Umbilical cord (tissue), 2 donors: ENCODE measurements around the gene CNNM3. TPM values are rescaled to one million over a fixed set of nuclear protein-coding genes. Genes with fewer than 3 reads are reported as not detected.
"Not testable (repeated sequence)": the region's sequence is repeated elsewhere in the genome, so short reads cannot be mapped to it uniquely, and the experiment has no call there.

Experiments used
- DNase-seq: peaks from one replicate; pipeline ENCODE4 v3.0.0-alpha.2; 2015; ENCODE audit warnings: low spot score
- total RNA-seq: library from RNA; depleted of rRNA; stranded (reverse); fragments of >200 nt; gene quantifications from one replicate; pipeline ENCODE4 v1.2.3, GENCODE V29; 2014; ENCODE audit warnings: low replicate concordance; ENCODE audit not compliant: insufficient read depth

CNNM3 gene
- total RNA-seq, 1 donor from 2014 or later, result 7.7 TPM

DNA sequence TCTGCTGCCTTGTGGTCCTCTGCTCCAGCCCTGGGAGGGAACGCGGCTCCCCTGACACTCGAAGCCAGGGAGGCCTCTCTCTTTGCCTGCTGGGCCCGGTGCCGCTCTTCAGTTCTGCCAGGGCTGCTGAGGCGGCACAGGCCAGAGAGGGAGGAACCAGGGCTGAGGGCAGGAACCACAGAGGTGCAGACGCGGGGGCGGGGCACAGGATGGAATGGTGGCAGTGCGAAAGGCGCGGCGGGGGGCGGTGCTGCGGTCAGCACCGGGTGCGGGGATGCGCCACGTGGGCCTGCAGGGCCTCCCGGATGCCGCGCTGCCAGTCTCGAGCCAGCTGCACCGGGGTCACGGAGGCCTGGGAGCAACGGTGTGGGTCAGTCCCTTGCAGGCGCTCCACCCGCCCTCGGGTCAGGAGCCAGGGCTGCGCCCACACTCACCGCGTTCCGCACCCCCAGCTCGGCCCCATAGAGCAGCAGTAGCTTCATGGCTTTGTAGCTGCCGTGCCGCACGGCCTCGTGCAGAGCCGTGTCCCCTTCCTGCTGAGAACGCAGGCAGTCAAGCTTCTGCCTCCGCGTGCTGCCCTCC lies 23.3 kb downstream of the CNNM3 start:
- DNase-seq, result no peak

DNA sequence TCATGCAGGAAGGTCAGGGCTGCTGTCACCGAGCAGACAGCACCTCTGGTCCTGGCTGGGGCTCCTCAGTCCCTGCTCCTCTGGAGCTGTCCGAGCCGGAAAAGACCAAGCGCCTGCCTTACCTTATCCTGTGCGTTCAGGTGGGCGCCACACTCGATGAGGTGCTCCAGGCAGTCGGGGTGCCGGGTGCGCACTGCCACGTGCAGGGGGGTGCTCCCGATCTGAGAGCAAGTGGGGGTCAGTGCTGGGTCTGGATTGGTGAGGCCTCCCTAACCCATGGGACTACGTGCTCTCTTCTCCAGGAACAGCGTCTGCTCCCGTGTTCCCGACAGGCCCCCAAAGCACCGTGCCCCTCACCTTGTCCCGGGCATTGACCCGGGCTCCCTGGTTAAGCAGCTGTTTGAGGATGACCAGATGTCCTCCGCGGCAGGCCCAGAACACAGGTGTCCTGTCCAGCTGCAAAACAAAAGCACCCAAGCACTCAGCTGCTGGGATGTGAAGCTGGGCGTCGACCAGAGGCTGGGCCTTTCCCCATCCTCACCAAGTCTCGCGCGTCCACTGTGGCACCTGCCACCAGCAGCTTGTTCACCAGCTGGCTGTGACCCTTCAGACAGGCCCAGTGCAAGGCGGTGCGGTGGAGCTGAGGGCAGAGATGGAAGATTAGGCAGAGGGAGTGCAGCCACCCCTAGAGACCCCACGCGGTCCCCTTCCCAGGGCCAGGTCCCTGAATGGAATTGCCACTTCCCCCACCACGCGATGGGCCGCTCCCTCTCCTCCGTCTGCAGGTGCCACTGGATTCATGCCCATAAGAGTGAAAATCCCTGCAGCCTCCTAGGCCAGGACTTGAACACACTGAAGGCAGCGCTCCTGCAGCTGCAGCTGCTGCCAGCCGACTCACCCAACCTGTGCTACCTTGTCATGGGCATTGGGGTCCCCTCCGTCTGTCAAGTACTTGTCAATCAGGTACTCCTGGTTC lies 24.1 kb downstream of the CNNM3 start:
- DNase-seq, result no peak

DNA sequence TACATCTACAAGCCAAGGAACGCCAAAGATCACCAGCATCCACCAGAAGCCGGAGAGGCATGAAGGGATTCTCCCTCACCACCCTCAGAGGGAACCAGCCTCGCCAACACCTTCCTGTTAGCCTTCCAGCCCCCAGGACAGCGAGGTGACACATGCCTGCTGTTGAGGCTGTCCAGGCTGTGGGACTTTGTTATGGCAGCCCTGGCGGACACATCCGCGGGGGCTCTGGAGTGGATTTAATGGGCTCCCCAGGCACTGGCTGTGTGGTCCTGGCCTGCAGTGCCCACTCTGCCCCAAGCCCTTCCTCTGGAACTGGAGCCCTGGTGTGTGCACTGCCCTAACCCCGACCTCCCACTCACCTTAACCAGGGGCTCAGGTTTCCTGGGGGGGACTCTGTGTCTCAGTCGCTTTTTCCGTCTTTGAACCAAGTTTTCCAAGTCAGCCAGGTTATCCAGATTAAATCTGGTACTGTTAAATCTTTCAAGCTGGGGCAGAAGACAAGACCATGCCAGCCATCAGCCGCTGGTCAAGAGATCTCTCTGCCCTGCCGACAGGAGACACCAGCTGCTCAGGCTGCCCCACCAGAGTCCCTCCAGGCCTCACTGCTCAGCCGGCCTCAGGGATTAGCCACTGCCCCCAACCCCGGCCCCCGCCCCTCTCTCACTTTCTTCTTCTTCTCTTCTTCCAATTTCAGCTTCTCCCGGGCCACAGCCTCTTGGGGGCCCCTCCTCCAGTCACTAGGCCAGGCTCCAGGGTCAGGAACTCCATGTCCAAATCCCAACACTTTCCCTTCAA lies 25.8 kb downstream of the CNNM3 start:
- DNase-seq, result no peak

DNA sequence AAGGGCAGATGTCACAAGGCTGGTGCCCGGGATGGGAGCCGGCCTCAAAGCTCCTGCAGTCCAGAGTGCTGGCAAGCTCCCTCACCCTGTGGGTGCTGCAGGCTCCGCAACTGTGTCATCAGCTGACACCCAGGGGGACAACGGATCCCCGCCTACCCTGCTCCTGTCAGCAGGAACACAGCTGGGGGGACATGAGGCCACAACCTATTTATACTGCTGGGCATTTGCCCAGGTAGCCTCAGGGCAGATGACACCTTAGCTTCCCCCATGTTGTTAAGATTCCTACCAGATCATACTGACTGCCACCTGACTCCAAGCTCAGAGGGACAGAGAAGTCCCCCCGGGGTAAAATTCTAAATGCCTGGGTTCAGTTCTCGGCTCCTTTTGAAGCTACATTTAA lies 26.5 kb downstream of the CNNM3 start:
- no peak for DNase-seq

DNA sequence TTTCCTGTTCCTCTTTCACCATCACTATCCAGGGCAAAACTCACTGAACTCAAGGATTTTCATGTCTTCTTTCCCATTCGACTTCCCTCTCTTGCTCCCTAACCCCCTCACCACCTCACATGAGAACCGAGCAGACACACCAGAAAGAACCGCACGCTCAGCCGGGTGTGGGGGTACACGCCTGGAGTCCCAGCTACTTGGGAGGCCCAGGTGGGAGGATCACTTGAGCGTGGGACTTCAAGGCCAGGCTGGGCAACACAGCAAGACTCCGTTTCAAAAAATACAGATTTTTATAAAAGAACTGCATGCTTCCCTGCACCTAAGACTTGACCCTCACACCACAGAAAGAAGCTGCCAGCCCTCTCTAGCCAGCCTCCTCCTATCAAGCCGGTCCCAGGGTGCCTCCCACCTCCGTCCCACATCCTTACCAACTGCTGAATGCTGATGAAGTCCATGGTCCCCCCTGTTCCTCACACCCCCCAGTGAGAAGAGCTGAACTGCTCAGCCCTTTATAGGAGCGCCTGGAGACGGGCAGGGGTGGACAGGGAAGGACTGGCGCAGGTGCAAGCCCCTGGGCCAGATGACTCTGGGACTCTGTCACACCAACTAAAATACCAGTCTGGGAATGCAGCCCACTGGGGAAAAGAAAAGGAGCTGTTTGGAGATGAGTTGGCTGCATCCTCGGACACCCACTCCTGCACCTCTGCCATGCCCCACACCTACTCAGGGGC lies 27.6 kb downstream of the CNNM3 start, which contains the start of gene ANKRD23:
ANKRD23 (minus strand) TSS at position 484 of the 731 bp plus-strand sequence; CDS start at position 455, 29 bp downstream.
- no peak for DNase-seq

DNA sequence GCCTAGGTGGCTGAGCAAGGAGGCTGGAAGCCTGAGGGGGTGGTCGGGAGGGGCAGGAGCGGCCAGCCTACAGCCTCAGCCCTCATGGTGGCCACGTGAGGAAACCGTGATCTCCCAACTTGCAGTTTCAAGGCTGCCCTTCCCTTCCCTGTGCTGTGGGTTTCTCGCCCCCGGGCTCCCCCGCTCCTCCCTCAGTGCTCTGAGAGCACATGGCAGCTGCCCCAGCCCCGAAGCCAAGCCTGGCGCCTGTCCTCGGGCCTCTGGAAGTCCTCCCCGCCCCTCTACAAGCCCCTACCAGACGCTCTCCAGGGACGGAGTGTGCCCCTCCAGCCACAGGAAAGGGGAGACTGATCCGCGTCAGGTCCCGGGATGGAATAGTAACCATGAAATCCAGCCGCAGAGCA lies 28.3 kb downstream of the CNNM3 start:
- no peak for DNase-seq

DNA sequence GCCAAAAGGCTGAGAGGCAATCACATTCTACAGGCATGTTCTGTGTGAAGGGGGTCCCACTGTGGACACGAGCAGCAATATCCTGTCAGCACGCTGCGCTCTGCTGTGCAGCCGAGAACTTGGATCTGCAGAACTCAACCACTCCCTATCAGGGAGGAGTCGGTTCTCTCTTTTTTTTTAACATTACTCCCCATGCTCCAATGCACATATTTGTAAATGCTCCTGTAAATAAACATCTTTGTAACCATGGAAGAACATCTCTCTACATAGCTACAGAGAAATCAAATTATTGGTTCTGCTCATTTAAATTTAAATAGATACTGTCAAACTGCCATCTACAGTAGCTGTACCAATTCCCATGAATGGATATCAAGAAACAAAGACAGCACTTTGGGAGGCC lies 30.8 kb downstream of the CNNM3 start:
- no peak for DNase-seq

DNA sequence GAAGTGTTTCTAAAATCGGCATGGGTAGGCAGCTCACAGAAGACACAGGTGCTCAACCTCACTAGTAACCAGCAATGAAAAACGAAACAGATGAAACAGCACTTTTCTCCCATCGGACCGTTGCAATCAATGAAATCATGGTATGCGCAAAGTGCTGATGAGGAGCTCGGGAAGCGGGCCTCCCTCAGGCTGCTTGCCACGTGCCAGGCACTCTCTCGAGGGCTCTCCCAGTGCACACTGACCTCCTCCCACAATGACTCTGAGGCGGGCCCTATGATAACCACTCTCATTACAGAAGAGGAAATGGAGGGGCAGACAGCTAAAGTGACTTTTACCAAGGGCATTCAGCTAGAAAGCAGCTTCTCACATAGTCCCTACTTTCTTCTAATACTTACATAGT lies 31.5 kb downstream of the CNNM3 start:
- DNase-seq, result no peak

DNA sequence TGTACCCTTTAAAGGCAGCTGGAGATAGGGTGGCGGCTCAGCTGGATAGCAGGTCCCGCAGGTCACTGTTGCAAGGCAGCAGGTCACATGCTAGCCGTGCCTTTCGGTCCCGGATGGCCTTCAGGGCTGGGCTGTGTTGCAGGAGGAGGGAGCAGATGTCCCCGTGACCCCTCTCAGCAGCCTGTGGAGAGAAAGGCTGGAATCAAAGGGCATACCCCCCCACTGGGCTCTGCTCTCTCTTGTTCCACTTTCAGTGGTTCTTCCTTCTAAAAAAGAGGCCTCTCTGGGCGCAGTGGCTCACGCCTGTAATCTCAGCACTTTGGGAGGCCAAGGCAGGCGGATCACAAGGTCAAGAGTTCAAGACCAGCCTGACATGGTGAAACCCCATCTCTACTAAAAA lies 32.2 kb downstream of the CNNM3 start:
- no peak for DNase-seq

DNA sequence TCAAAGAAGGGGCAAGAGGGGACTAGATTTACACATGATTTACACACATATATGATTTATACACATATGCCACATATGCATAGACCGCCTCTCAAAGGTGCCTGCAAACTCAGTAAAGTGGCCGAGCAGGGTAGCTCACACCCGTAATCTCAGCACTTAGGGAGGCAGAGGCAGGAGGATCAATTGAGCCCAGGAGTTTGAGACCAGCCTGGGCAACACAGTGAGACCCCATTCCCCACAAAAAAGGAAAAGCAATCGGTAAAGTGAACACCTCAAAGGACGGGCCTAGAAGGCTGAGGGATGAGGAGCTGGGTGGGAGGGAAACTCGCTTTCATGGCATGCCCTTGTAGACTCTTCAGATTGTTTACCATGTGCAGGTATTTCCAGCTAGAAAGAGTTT lies 36.6 kb downstream of the CNNM3 start:
- DNase-seq, result no peak

DNA sequence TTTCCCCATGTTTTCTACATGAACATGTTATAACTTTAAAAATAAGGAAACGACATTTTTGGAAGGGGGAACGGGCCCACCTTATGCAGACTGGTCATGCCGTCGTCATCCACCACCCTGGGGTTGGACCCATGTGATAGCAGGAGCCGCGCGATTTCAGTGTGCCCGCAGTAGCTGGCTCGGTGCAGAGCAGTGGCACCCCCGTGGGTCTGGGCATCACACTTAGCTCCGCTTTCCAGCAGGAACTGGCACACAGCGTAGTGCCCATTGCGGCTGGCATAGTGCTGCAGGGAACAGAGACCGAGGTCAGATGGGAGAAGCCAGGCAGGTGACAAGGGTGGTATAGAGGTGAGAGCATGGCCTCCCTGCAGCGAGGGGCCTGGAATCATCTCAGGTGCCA lies 37.3 kb downstream of the CNNM3 start:
- no peak for DNase-seq

DNA sequence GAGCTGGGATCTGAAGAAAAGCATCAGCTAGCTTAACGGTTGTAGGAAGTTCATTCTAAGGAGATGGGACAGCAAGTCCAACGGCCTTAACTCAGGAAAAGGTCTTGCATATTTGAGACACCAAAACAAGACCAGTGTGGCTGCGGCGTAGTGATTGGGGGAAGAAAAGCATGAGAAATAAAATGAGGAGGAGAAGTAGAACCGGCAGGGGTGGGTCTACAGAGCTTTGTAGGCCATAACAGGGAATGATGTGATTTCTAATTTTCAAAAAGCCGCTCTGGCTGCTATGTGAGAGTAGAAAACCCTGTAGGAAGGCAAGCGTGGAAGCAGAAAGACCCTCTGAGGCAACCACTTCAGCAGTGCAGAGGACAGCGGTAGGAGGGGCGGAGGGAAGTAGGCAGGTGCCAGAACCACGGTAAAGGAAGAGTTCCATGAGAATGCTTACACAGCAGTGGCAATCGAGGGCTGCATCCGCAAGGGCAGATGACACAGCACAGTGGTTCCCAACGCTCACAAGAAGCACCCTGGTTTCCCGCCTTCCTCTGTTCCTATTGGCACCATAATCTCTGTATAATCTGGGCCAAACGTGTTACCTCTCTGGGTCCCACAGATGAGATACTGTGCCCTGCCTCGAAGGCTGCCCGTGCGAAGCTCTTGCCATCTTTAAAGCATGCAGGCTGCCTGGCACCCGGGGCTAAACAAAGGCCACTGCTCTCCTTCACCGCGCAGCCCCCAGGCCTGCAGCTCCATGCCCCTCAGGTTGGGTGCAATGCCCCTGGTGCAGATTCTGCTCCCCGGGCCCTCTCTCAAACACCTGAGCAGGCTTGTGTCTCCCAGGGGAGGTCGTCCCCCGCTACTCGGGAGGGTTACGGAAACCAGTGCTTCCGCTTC lies 41.0 kb downstream of the CNNM3 start:
- DNase-seq, result no peak

DNA sequence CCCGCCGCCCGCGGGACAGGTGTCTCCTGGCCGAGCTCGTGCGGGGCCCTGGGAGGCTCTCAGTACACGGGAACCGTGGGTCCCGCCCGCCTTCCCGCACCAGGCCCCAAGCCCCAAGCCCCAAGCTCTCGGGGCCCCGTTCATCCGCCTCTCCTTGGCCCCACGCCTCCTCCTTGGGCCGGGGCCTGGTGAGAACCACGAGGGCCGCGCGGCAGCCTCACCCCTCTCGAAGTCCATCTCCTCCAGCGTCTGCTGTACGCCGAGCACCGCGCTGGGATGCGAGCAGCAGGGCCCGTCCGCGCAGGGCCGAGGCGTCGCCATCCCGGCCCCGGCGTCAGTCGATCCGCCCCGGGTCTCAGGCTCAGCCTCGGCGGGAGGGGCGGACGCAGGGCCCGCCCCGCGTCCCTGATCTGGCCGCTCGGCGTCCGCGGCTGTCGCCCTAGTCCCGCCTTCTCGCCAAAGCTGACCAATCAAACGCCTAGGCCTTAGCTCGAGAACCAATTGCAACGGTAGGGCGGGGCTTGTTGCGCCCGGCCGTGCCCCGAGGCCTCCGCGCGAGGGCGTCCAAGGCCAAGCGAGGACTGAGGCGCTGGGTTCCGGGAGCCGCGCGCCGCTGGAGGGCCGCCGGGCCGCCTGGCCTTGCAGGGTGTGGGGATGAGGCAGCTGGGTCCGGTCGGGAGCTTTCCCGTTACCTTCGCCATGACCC lies 41.8 kb downstream of the CNNM3 start, which contains the start of gene ANKRD39:
ANKRD39 (minus strand) TSS at position 350 of the 706 bp plus-strand sequence; CDS start at position 321, 29 bp downstream.
- peak; percentile 99 for DNase-seq

DNA sequence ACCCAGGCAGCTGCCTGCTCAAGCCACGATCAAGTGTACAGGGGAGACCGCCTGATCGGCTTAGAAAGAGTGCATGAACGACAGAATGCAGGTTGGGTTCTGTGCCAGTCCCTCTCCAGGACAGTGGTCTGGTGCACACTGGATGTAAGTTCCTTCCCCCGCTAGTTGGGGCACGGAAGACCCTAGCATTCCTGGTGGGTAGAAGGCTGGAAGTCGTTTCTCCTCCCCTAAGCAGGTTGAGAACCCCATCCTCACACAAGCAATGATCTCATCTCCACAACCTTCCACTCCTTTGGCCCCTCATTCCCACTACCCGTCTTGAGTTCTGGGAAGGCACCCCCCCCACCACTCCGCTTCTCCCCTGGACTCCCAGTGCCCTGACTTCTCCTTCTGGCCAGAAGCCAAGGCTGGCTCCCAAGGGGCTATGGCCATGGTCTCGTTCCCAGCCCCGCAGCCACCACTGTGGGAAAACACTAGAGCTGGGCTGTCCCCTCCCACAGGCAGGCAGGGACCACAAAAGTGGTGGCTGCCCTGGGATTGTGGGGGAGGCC lies 43.1 kb downstream of the CNNM3 start:
- DNase-seq, result peak; percentile 52

DNA sequence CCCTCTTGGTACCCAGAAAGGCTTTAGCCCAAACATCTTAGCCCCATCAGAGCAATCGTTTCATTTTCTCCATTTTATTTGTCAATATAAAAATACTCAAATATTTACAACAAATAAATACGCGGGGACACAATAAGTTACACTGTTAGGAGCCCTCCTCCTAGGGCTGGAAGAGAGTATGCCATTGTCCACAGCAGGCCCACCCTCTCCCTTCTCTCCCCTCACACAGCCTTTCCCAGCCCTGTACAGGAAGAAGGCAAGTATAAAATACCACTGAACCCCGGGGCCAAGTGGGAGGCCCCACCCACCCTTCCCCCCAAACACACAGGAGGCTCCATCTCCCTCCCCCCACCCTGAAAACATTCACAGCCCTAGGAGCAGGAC lies 43.6 kb downstream of the CNNM3 start:
- DNase-seq, result no peak

DNA sequence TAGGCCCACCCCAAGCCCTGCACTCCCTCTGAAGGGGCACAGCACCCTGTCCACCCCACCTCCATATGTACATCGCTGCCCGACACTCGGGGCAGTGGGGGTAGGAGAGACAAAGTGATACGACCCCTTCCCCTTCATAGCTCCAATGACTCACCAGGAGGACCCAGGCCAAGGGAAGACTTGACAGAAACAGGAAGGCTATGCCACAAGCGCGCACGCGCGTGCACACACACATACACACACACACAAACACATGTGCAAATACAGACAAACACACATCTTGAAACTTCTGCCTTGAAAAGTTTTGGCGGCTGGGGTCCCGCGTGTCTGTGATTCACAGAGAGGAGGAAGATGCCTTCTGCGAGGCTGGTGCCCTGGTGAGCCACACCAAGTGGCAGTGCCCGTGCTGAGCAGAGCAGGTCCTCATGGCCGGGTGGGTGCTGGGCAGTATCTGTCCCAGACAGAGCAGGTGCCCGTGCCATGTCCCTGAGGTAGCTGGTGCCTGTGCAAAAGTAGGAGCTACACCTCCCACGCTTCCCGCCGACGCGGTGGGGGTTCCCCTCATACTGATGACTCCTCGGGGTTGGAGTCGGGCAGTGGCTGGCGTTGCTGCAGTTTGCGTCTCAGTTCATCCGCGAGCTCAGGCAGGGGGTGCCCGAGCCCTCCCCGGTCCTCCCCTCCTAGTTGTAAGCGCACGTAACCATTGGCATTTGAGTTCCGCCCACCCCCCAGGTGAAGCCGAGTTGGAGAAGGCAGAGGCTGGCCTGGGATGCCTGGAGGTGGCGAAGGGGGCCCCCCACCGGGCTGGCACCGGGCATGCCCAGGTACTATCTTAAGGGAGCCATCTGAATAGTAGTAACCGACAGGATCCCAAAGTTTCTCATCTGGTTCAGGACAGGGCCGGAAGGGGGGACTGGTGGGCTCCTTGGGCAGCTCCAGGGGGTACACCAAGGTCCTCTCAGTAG lies 44.3 kb downstream of the CNNM3 start:
- DNase-seq, result no peak

DNA sequence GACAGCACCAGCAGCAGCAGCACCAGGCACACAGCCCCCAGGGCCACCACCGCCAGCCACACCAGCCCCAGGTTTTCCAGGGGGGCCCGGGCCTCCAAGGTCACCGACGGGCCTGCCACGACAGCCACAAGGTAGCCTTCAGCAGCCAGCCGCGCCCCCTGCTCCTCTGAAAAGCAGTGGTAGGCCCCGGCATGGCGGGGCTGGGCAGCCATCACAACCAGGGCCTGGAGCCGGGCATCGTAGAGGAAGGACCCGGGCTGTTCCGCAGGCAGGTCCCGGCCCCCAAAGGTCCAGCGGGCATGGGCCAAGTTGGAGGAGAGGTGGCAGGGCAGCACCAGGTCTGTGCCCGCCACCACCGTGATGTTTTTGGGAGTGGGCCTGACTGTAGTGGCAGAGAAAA lies 45.0 kb downstream of the CNNM3 start:
- no peak for DNase-seq

DNA sequence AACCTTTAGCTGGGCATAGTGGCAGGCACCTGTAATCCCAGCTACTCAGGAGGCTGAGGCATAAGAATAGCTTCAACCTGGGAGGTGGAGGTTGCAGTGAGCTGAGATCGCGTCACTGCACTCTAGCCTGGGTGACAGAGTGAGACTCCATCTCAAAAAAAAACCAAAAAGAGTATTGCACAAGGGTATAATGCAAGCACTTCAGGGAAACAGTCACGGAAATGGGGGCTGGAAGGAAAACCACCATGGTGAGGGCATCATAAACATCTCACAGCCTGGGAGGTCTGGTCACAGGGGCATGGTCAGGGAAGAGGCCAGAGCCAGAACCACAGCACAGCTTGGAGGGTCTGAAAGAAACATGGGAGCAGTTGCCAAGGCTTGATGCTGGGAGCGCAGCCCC lies 47.0 kb downstream of the CNNM3 start:
- DNase-seq, result not testable (repeated sequence)
